HepG2 (cell line): ENCODE results near the gene MT1F. TPM values are rescaled to one million over a fixed set of nuclear protein-coding genes. Genes with fewer than 3 reads are reported as not detected.

Experiments
- FLYWCH1 ChIP-seq: sonication (generic); formaldehyde crosslinking; IDR thresholded peaks from 2 replicates; pipeline ENCODE4 v1.8.1; 2023; ENCODE audit warnings: mild to moderate bottlenecking, missing genetic modification reagents
- FOXM1 ChIP-seq: sonication (generic); formaldehyde crosslinking; IDR thresholded peaks from 2 replicates; pipeline ENCODE4 v1.5.0; 2020; ENCODE audit warnings: missing genetic modification reagents
- GPN1 ChIP-seq: sonication (generic); formaldehyde crosslinking; IDR thresholded peaks from 2 replicates; pipeline ENCODE4 v1.5.1; 2020; ENCODE audit warnings: missing genetic modification reagents, borderline replicate concordance
- ISX ChIP-seq: sonication (generic); formaldehyde crosslinking; conservative IDR thresholded peaks from 2 replicates; pipeline ENCODE4 v1.5.0; 2020; ENCODE audit warnings: missing genetic modification reagents
- JUND ChIP-seq: sonication (generic); formaldehyde crosslinking; IDR thresholded peaks from 2 replicates; pipeline ENCODE4 v1.8.0; 2022; ENCODE audit warnings: mild to moderate bottlenecking, missing genetic modification reagents
- NR2F1 ChIP-seq, 2 experiments: fragments of 450-650 bp in 1 of 2; formaldehyde crosslinking in 1 of 2; IDR thresholded peaks; 2 replicates each; pipeline versions ENCODE4 v1.5.0 to v1.6.1; 2016 to 2020; ENCODE audit warnings: mild to moderate bottlenecking in 1 of 2, missing compliant biosample characterization in 1 of 2, missing genetic modification reagents in 1 of 2, moderate library complexity in 1 of 2
- PHF21A ChIP-seq: sonication (generic); formaldehyde crosslinking; IDR thresholded peaks from 2 replicates; pipeline ENCODE4 v1.5.0; 2020; ENCODE audit warnings: mild to moderate bottlenecking, missing genetic modification reagents
- RAD21 ChIP-seq: fragments of 450-650 bp; formaldehyde crosslinking; IDR thresholded peaks from 2 replicates; pipeline ENCODE4 v1.5.0; 2020; ENCODE audit warnings: mild to moderate bottlenecking
- ZNF382 ChIP-seq: sonication (generic); formaldehyde crosslinking; IDR thresholded peaks from 2 replicates; pipeline ENCODE4 v1.5.0; 2020; ENCODE audit warnings: missing genetic modification reagents, mild to moderate bottlenecking, borderline replicate concordance
- ZNF563 ChIP-seq: sonication (generic); formaldehyde crosslinking; IDR thresholded peaks from 2 replicates; pipeline ENCODE4 v1.8.0; 2022; ENCODE audit warnings: mild to moderate bottlenecking, moderate library complexity, missing genetic modification reagents
- ZNF672 ChIP-seq: sonication (generic); formaldehyde crosslinking; IDR thresholded peaks from 2 replicates; pipeline ENCODE4 v1.8.1; 2022; ENCODE audit warnings: missing genetic modification reagents
- ZNF720 ChIP-seq: sonication (generic); formaldehyde crosslinking; IDR thresholded peaks from 2 replicates; pipeline ENCODE4 v1.4.0; 2020; ENCODE audit warnings: missing genetic modification reagents
- polyA plus RNA-seq, 8 experiments: library from polyadenylated mRNA; depleted of rRNA in 3 of 8; stranded (reverse) in 7 of 8; unstranded in 1 of 8; fragments of >200 nt; fragmentation: Illumina TruSeq in 4 of 8; extraction: Trizol in 4 of 8; gene quantifications; 2 replicates each; pipeline versions ENCODE4 v1.2.1 to v1.2.3, GENCODE V29; 2011 to 2016; ENCODE audit warnings: low read depth in 4 of 8, missing spikeins in 1 of 8, mixed read lengths in 1 of 8; ENCODE audit not compliant: insufficient read depth in 1 of 8
- total RNA-seq, 5 experiments: library from RNA; depleted of rRNA; stranded (reverse); fragments of >200 nt; fragmentation: Illumina TruSeq; extraction: Trizol; gene quantifications; 2 replicates each; pipeline ENCODE4 v1.2.3, GENCODE V29; 2016; ENCODE audit warnings: low read depth in 1 of 5
- TF ChIP-seq, protein P1 (sequence below): IDR thresholded peaks from 2 replicates; pipeline ENCODE4 v1.6.1; 2016; ENCODE audit warnings: missing genetic modification reagents, missing compliant biosample characterization
- TF ChIP-seq, protein P2 (sequence below): sonication (generic); formaldehyde crosslinking; IDR thresholded peaks from 2 replicates; pipeline ENCODE4 v1.5.1; 2020; ENCODE audit warnings: missing genetic modification reagents, mild to moderate bottlenecking, borderline replicate concordance
- TF ChIP-seq, protein P3 (sequence below): sonication (generic); formaldehyde crosslinking; IDR thresholded peaks from 2 replicates; pipeline ENCODE4 v1.4.0; 2020; ENCODE audit warnings: missing genetic modification reagents, mild to moderate bottlenecking, borderline replicate concordance
- TF ChIP-seq, protein P4 (sequence below): sonication (generic); formaldehyde crosslinking; IDR thresholded peaks from 2 replicates; pipeline ENCODE4 v1.4.0; 2020; ENCODE audit warnings: missing genetic modification reagents, mild to moderate bottlenecking, borderline replicate concordance

Gene MT1F
- total and polyA plus RNA-seq, 2 of the 13 experiments (the other 11 are each of a cell fraction or from before 2014, with no cell fraction given) = 1.9 to 169 TPM

DNA sequence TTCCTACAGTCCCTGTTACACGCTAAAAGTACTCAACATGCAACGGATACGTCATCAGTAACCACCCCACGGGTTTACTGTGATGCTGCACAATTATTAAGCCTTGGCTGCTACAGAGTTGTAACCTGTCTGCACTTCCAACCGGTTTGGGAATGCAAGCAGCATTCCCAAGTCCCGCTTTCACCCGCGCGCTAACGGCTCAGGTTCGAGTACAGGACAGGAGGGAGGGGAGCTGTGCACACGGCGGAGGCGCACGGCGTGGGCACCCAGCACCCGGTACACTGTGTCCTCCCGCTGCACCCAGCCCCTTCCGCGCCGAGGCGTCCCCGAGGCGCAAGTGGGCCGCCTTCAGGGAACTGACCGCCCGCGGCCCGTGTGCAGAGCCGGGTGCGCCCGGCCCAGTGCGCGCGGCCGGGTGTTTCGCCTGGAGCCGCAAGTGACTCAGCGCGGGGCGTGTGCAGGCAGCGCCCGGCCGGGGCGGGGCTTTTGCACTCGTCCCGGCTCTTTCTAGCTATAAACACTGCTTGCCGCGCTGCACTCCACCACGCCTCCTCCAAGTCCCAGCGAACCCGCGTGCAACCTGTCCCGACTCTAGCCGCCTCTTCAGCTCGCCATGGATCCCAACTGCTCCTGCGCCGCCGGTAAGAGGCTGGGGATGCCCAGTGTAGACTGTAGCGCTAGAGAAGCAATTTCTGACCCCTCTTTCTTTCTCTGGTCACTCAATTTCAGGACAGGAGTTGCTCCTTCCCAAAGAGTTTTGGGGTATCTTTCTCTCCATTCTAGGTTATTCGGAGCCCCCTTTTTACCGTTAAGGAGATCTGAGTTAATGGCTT, 49.5 kb upstream of the MT1F start, which contains the start of gene MT2A (continued):
- TF ChIP-seq ZNF720 (CRISPR knock-in tag) = no peak
- TF ChIP-seq, protein P1, sequence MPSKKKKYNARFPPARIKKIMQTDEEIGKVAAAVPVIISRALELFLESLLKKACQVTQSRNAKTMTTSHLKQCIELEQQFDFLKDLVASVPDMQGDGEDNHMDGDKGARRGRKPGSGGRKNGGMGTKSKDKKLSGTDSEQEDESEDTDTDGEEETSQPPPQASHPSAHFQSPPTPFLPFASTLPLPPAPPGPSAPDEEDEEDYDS (CRISPR knock-in tag) = peak; percentile 96
- TF ChIP-seq RAD21 (CRISPR knock-in tag) = peak; percentile 73
- TF ChIP-seq, protein P2, sequence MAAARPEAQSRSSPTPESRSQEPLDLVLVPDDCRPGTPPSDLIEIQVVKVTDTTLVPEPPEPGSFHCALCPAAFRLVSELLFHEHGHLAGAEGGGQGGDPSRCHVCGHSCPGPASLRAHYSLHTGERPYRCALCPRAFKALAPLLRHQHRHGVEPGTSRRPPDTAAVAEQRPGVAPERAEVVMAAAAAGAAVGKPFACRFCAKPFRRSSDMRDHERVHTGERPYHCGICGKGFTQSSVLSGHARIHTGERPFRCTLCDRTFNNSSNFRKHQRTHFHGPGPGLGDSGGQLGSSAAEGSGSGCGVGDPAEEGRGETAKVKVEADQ = peak; percentile 70; the same call in 1 of the 2 replicates
- TF ChIP-seq GPN1 (CRISPR knock-in tag) = 0 out of 2 replicates have a peak, but pooled peaks have one; percentile 48
- TF ChIP-seq, protein P3, sequence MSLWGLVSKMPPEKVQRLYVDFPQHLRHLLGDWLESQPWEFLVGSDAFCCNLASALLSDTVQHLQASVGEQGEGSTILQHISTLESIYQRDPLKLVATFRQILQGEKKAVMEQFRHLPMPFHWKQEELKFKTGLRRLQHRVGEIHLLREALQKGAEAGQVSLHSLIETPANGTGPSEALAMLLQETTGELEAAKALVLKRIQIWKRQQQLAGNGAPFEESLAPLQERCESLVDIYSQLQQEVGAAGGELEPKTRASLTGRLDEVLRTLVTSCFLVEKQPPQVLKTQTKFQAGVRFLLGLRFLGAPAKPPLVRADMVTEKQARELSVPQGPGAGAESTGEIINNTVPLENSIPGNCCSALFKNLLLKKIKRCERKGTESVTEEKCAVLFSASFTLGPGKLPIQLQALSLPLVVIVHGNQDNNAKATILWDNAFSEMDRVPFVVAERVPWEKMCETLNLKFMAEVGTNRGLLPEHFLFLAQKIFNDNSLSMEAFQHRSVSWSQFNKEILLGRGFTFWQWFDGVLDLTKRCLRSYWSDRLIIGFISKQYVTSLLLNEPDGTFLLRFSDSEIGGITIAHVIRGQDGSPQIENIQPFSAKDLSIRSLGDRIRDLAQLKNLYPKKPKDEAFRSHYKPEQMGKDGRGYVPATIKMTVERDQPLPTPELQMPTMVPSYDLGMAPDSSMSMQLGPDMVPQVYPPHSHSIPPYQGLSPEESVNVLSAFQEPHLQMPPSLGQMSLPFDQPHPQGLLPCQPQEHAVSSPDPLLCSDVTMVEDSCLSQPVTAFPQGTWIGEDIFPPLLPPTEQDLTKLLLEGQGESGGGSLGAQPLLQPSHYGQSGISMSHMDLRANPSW (CRISPR knock-in tag) = no peak; the same call in 1 of the 2 replicates
- TF ChIP-seq ISX (CRISPR knock-in tag) = peak; percentile 92
- no peak for TF ChIP-seq NR2F1 (CRISPR knock-in tag; IDR thresholded peaks at IDR 0.05)
- TF ChIP-seq, protein P4, sequence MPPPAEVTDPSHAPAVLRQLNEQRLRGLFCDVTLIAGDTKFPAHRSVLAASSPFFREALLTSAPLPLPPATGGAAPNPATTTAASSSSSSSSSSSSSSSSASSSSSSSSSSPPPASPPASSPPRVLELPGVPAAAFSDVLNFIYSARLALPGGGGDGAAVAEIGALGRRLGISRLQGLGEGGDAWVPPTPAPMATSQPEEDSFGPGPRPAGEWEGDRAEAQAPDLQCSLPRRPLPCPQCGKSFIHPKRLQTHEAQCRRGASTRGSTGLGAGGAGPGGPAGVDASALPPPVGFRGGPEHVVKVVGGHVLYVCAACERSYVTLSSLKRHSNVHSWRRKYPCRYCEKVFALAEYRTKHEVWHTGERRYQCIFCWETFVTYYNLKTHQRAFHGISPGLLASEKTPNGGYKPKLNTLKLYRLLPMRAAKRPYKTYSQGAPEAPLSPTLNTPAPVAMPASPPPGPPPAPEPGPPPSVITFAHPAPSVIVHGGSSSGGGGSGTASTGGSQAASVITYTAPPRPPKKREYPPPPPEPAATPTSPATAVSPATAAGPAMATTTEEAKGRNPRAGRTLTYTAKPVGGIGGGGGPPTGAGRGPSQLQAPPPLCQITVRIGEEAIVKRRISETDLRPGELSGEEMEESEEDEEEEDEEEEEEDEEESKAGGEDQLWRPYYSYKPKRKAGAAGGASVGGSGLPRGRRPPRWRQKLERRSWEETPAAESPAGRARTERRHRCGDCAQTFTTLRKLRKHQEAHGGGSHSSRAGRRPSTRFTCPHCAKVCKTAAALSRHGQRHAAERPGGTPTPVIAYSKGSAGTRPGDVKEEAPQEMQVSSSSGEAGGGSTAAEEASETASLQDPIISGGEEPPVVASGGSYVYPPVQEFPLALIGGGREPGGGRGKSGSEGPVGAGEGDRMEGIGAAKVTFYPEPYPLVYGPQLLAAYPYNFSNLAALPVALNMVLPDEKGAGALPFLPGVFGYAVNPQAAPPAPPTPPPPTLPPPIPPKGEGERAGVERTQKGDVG (CRISPR knock-in tag) = no peak
- TF ChIP-seq FOXM1 (CRISPR knock-in tag) = 0 out of 2 replicates have a peak, but pooled peaks have one; percentile 47
- peak; percentile 94 for TF ChIP-seq PHF21A (CRISPR knock-in tag)
- peak; percentile 96 for TF ChIP-seq ZNF563 (CRISPR knock-in tag)
- TF ChIP-seq ZNF672 (CRISPR knock-in tag) = peak; percentile 36; the same call in 1 of the 2 replicates
- TF ChIP-seq FLYWCH1 (CRISPR knock-in tag) = 0 out of 2 replicates have a peak, but pooled peaks have one; percentile 15
- no peak for TF ChIP-seq ZNF382 (CRISPR knock-in tag)
- TF ChIP-seq JUND (CRISPR knock-in tag) = peak; percentile 83; the same call in 1 of the 2 replicates
